Glutamatergic neuron (in vitro differentiated cells): ENCODE measurements around the gene ATE1. TPM values are rescaled to one million over a fixed set of nuclear protein-coding genes. Genes with fewer than 3 reads are reported as not detected.

Experiments used
- DNase-seq: peaks from one replicate; pipeline ENCODE4 v3.0.0; 2022
- H3K27ac Mint-ChIP-seq: one replicate; pipeline ENCODE4 v1.8.0; 2020; ENCODE audit warnings: mild to moderate bottlenecking, mixed read lengths, inconsistent platforms; ENCODE audit not compliant: unreplicated experiment
- H3K27me3 Mint-ChIP-seq: one replicate; pipeline ENCODE4 v1.8.0; 2020; ENCODE audit warnings: mild to moderate bottlenecking, moderate library complexity, mixed read lengths, inconsistent platforms; ENCODE audit not compliant: unreplicated experiment
- H3K36me3 Mint-ChIP-seq: one replicate; pipeline ENCODE4 v1.8.0; 2020; ENCODE audit warnings: mild to moderate bottlenecking, mixed read lengths, inconsistent platforms; ENCODE audit not compliant: unreplicated experiment
- H3K4me1 Mint-ChIP-seq: one replicate; pipeline ENCODE4 v1.8.0; 2020; ENCODE audit warnings: mild to moderate bottlenecking, low read depth, mixed read lengths, inconsistent platforms; ENCODE audit not compliant: unreplicated experiment
- H3K4me3 Mint-ChIP-seq: one replicate; pipeline ENCODE4 v1.8.0; 2020; ENCODE audit warnings: mild to moderate bottlenecking, mixed read lengths, inconsistent platforms; ENCODE audit not compliant: unreplicated experiment
- H3K9me3 Mint-ChIP-seq: one replicate; pipeline ENCODE4 v1.8.0; 2020; ENCODE audit warnings: mild to moderate bottlenecking, moderate library complexity, mixed read lengths, inconsistent platforms; ENCODE audit not compliant: unreplicated experiment
- total RNA-seq: library from RNA; stranded (reverse); fragmentation: NEBNext Ultra II Directional; extraction: Animal tissue kit (Norgen Biotek cat#: 25700); gene quantifications from one replicate; pipeline ENCODE4 v1.2.1, GENCODE V29; 2021; ENCODE audit not compliant: unreplicated experiment
- TF ChIP-seq, protein P1 (sequence below): fragments of 200-600 bp; sonication (generic); IDR thresholded peaks from one replicate; pipeline ENCODE4 v1.5.0; 2021; ENCODE audit not compliant: partially characterized antibody, unreplicated experiment

The ATE1 gene
- total RNA-seq, 1 donor from 2014 or later, result 30.4 TPM

DNA sequence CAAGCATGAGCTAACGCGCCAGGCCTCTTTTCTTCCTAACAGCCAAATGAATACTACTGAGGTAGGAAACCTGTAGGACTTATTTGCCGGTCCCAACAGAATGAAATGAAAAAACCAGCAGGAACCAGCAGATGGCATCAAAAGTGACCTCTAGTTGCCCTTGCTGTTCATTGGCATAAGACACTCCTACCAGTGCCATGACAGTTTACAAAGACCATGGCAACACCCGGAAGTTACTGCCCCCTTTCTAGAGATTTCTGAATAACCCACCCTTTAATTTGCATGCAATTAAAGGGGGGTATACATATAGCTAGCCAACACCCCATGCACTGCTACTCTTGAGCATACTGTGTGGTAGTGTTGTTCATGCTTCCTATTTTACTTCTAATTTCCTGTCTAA is 65.2 kb downstream of the ATE1 start:
- TF ChIP-seq, protein P1, sequence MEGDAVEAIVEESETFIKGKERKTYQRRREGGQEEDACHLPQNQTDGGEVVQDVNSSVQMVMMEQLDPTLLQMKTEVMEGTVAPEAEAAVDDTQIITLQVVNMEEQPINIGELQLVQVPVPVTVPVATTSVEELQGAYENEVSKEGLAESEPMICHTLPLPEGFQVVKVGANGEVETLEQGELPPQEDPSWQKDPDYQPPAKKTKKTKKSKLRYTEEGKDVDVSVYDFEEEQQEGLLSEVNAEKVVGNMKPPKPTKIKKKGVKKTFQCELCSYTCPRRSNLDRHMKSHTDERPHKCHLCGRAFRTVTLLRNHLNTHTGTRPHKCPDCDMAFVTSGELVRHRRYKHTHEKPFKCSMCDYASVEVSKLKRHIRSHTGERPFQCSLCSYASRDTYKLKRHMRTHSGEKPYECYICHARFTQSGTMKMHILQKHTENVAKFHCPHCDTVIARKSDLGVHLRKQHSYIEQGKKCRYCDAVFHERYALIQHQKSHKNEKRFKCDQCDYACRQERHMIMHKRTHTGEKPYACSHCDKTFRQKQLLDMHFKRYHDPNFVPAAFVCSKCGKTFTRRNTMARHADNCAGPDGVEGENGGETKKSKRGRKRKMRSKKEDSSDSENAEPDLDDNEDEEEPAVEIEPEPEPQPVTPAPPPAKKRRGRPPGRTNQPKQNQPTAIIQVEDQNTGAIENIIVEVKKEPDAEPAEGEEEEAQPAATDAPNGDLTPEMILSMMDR, result no peak

DNA sequence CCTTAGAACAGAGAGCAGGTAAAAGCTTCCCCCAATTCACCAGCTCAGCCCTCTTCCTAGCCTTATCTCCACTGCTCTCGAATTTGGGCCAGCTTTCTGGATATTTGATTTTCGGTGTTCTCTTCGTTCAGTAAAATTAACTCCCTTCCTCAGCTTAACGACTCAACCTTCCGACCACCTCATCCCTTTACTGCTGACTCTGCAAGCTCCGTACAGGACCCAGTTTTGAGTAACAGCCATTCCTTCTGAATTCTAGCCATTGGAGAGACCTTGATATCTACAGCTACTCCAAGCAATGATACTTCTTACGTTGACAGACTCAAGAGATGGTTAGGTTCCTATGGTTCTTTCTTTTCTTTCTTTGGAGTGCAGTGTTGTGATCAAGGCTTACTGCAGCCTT is 65.8 kb downstream of the ATE1 start:
- Mint-ChIP-seq H3K27ac (no peak overlapping the region), H3K4me3 (no peak overlapping the region), H3K36me3 (peaks cover 13% of the 10 kb centered on the region), H3K27me3 (no peaks in the 10 kb centered on the region), H3K4me1 (peaks cover 8% of the 10 kb centered on the region), H3K9me3 (peaks cover 3% of the 10 kb centered on the region)
- TF ChIP-seq, protein P1, result no peak
- DNase-seq, result no peak

More for the DNA sequence above, 65.2 kb downstream of the ATE1 start:
- Mint-ChIP-seq H3K36me3 (peaks cover 9% of the 10 kb centered on the region), H3K9me3 (peaks cover 3% of the 10 kb centered on the region), H3K4me1 (peaks cover 8% of the 10 kb centered on the region), H3K27ac (no peak overlapping the region), H3K27me3 (no peaks in the 10 kb centered on the region), H3K4me3 (no peak overlapping the region)
- no peak for DNase-seq

DNA sequence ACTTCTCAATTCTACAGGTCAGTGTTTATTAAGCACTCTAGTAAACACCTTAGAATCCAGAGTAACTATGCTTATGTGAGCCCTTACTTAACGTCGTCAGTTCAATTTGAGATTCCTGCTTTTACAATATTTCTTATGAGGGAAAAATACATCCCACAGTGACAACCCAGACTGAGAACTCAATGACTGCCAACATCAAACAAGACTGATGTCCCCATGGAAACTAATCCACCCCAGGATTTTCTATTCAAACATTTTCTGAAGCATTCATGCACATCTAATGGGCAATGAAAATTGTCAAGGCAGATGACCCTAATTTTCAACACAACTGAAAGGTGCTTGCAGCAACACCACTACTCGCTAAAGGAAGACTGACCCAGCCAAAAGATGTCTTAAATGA is 67.0 kb downstream of the ATE1 start:
- DNase-seq, result no peak
- Mint-ChIP-seq H3K27ac (no peak overlapping the region), H3K4me3 (no peak overlapping the region), H3K9me3 (no peaks in the 10 kb centered on the region), H3K36me3 (peaks cover 13% of the 10 kb centered on the region), H3K27me3 (no peaks in the 10 kb centered on the region), H3K4me1 (peaks cover 6% of the 10 kb centered on the region)
- TF ChIP-seq, protein P1, result no peak

DNA sequence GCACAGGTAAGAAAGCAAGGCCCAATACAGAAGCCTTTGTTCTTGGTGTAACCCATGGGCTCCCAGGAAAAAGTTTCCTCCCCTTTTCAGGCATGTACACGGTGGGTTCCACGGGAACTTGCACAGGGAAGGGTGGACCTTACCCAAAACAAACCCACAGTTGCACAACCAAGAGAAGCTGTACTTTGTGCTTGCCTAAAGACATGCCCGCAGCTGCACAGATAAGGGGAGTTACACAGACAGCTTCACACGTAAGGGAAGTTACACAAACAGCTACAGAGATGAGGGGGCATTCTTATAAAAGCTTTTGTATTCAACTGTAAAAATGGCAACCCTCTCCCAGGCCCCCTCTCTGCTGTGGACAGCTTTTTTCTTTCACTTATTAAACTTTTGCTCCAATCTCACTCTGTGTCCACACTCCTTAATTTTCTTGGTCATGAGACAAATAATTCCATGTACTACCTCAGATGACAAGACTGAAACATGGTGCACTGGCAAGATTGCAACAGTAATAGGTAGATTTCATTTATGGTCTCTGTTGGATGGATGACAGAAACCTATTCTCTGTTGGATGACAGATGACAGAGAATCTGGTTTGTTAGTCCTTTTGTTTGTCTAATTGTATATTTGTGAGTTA is 72.9 kb downstream of the ATE1 start:
- TF ChIP-seq, protein P1, result no peak

DNA sequence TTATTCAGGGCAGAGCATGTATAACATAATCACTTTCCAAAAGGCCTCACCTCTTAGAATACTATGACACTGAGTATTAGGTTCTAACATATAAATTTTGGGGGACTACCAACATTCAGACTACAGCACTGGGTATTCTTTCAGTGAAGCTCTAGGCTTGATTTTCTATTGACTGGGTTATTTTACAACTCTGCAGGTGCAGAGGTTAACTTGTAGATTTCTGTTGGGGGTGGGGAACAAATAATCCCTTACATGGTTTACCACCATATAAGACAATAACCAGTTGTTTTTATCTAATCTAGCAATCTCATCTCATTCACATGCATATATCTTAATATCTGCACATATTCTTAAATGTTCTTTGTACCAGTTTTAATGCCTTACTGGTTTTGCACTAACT is 73.9 kb downstream of the ATE1 start:
- H3K27ac Mint-ChIP-seq, result no peak overlapping the region

More for the DNA sequence above, 72.9 kb downstream of the ATE1 start:
- no peak for DNase-seq
- Mint-ChIP-seq H3K4me1 (no peaks in the 10 kb centered on the region), H3K36me3 (peaks cover 13% of the 10 kb centered on the region), H3K9me3 (no peaks in the 10 kb centered on the region), H3K27ac (no peak overlapping the region), H3K4me3 (no peak overlapping the region), H3K27me3 (no peaks in the 10 kb centered on the region)

More for the DNA sequence above, 73.9 kb downstream of the ATE1 start:
- Mint-ChIP-seq H3K9me3 (no peaks in the 10 kb centered on the region), H3K4me3 (no peak overlapping the region), H3K27me3 (no peaks in the 10 kb centered on the region), H3K36me3 (peaks cover 13% of the 10 kb centered on the region), H3K4me1 (no peaks in the 10 kb centered on the region)
- TF ChIP-seq, protein P1, result no peak
- DNase-seq, result no peak
